Ovary (tissue), 3 donors: Measurements from ENCODE around the gene NDUFV2.

Experiments used
- EP300 ChIP-seq: sonication (generic); formaldehyde crosslinking; IDR thresholded peaks from one replicate; pipeline ENCODE4 v1.6.1; 2017; ENCODE audit warnings: antibody characterized with exemption
- POLR2A ChIP-seq: fragments of 450-650 bp; IDR thresholded peaks from one replicate; pipeline ENCODE4 v1.6.1; 2017; ENCODE audit warnings: antibody characterized with exemption, mild to moderate bottlenecking, moderate library complexity
- TF ChIP-seq, protein P1 (sequence below), 3 donors: fragments of 450-650 bp in 2 of 3; fragments of 200-600 bp in 1 of 3; IDR thresholded peaks; one replicate each; pipeline versions ENCODE4 v1.5.1 to v1.8.0; 2016 to 2022; ENCODE audit warnings: antibody characterized with exemption in 3 of 3, mild to moderate bottlenecking in 1 of 3
- donor health status: DM: no; HTN: no; CAD: no.

DNA sequence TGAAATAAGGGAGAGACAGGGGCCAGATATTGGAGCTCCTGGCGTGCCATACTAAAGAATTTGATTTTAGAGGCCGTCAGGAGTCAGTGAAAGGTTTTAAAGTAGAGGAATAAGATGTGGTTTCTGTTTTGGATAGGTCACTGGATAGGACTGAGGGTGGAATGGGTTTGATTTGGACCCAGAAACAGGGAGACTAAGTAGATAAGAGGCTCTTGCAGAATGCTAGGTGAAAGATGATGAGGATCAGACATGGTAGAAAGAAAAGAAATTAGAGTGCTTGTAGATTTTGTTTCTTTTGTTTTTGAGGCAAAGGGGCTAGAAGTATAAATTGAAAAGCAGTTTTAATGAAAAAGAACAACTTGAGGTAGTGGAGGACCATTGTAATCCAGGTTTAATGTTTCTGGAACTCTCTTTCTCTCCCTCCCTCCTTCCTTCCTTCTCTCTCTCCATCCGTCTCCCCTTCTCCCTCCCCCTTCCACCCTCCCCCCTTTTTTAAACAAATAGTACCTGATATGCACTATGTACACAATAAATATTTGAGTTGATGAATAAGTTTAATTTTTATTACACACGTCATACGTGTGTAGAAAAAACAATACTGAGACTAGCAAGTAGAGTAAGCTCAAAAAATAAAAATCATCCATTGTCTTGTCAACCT lies 1.9 kb downstream of the NDUFV2 start:
- TF ChIP-seq, protein P1, sequence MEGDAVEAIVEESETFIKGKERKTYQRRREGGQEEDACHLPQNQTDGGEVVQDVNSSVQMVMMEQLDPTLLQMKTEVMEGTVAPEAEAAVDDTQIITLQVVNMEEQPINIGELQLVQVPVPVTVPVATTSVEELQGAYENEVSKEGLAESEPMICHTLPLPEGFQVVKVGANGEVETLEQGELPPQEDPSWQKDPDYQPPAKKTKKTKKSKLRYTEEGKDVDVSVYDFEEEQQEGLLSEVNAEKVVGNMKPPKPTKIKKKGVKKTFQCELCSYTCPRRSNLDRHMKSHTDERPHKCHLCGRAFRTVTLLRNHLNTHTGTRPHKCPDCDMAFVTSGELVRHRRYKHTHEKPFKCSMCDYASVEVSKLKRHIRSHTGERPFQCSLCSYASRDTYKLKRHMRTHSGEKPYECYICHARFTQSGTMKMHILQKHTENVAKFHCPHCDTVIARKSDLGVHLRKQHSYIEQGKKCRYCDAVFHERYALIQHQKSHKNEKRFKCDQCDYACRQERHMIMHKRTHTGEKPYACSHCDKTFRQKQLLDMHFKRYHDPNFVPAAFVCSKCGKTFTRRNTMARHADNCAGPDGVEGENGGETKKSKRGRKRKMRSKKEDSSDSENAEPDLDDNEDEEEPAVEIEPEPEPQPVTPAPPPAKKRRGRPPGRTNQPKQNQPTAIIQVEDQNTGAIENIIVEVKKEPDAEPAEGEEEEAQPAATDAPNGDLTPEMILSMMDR (IDR thresholded peaks at IDR 0.05): no peak
- TF ChIP-seq POLR2A (no peak), EP300 (no peak)
